HG02943 (cell line): ENCODE measurements around the gene ANKMY1.
A peak's percentile ranks its signal among the peaks of the same experiment; 100 is the strongest.

Experiments
- ATAC-seq: cut with Tn5 transposase; IDR thresholded peaks from one replicate; pipeline ENCODE4 v1.9.1; 2021; ENCODE audit warnings: mild to moderate bottlenecking, low read depth, moderate library complexity; ENCODE audit not compliant: unreplicated experiment

Gene ANKMY1

DNA sequence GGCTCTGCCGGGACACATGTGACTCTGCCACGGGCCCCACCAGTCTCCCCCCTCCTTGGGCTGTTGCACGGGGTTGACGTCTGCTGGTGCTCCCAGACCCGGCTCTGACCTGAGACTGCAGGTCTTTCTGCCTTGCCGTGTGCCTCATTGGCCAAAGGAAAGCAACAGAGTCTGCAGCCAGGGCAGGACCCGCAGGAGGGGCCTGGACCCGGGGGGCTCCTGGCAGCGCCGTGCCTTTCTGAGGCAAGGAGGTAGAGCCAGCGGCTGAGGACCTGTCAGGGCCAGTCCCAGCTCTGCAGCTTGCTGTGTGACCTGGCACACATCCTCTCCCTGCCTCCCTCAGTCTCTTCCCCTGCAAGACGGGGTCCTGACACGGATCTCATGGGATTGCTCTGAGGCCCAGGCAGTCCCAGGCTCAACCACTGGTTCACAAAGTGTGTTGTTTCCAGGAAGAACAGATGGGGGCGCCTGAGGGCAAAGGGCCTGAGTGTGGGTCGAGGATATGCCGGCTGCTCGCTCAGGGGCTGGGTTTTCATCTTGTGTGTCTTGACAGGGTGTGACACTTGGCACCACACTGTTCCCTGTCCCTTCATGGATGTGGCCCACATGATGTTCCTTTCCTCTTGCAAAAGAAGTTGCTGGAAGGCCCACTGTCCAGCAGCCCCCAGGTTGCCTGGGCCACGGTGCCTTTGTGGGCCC, 37.7 kb upstream of the ANKMY1 start:
- ATAC-seq, result no peak

DNA sequence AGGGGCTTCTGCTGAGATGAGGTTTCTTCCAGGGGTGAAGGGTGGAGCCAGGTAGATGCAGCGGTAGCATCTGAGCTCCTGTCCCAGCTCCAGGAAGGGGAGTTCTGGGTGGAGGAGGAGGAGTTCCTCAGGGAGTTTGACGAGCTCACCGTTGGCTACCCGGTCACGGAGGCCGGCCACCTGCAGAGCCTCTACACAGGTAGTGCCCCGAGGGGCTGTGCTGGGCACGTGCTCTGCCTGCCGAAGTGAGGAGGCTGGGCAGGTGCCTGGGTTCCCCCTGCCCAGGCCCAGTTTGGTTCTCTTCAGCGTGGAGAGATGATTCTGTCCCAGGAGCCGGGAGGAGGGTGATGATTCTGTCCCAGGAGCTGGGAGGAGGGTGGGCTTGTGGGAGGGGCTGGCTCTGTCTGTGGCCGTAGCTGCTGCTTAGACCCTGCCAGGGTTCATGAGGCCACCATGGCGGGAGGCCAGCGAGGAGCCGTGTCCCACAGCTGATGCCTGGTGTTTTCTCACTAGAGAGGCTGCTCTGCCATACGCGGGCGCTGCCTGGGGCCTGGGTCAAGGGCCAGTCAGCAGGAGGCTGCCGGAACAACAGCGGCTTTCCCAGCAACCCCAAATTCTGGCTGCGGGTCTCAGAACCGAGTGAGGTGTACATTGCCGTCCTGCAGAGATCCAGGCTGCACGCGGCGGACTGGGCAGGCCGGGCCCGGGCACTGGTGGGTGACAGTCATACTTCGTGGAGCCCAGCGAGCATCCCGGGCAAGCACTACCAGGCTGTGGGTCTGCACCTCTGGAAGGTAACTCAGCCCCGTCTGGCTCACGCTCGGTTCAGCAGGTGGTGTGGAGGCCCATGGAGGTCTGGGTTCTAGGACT, 37.0 kb upstream of the ANKMY1 start:
- ATAC-seq, result no peak

DNA sequence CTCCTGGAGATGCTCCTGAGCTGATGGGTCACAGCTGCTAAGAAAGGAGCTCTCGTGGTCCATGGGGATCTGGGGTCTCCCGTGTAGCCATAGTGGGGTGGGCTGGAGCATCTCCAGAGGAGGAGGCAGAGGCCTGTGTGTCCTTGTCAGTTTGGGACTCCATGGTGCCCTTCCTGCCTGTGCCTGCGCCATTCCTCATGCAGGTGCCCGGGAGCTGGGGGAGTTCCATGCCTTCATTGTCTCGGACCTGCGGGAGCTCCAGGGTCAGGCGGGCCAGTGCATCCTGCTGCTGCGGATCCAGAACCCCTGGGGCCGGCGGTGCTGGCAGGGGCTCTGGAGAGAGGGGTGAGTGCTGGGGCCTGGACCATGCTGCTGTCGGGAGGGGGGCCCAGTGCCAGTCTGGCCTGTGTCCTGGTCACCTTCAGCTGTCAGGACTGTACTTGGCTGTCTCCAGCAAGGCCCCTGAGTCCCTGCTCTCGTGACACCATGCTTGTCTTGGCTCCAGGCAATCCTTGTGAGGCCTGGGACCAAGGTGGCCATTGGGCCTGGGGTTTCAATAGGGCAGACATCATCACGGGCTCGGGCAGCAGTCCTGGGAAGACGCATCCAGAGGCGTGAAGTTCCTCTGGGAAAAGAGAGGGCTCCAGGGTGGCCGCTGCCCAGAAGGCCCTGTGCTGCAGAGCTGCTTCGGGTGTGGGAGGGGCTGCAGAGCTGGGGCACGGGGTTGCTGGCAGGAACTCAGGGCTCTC, 36.1 kb upstream of the ANKMY1 start:
- no peak for ATAC-seq

DNA sequence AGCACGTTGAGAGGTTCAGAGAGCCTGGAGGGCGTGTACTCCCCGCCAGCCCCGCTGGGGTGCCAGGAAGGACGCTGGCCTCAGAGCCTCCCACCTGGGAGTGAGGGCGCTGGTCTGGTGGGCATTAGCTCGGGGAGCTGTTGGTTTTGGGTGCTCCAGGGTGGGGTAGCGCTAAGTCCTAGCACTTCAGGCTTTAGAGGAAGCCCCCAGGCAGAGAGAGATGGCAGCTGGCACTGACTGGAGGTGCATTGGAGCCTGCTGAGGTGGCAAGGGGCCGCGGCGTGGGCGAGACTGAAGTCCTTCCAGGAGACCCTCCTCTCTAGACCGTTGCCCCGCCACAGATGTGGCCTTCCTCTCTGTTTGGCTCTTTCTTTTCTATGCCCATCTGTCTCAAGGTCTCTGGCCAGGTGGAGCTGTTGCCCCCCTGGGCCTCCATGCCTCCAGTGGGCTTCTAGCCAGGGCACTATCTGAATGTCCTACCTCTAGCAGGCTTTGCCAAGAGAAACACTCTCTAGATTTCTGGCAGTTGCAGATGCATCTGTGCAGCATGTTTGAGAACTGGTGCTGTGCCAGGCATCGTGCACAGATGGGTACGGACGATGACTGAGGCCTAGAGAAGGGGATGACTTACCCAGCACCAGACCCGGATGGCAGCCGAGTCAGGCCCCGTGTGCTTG, 35.4 kb upstream of the ANKMY1 start:
- ATAC-seq, result no peak

DNA sequence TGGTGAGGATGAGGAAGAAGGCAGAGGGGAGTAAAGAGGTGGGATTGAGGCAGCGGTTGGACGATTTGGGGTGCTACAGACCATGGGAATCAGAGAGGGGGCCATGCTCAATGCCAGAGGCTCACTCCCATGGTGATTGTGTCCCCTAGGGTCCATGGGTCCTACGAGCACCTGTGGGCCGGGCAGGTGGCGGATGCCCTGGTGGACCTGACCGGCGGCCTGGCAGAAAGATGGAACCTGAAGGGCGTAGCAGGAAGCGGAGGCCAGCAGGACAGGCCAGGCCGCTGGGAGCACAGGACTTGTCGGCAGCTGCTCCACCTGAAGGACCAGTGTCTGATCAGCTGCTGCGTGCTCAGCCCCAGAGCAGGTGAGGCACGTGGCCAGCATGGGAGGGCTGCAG, 34.0 kb upstream of the ANKMY1 start:
- ATAC-seq, result no peak

DNA sequence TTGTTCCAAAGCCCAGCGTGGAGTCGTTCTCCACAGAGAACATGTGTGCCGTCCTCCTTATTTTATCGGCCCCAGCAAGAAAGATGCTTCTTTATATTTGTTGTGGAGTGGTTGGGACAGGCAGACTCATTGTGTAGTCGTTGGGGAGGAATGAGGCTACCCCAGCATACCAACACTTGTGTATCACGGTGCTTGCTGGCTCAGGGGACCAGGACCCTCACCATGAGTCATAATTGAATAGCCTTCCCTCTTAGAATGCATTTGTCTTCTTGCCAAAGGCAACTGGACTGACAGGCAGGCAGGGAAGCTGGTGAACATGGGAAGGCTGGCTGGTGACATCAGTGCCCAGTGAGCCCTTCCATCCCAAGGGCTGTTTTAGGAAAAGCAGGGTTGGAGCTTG, 33.4 kb upstream of the ANKMY1 start:
- ATAC-seq, result no peak

DNA sequence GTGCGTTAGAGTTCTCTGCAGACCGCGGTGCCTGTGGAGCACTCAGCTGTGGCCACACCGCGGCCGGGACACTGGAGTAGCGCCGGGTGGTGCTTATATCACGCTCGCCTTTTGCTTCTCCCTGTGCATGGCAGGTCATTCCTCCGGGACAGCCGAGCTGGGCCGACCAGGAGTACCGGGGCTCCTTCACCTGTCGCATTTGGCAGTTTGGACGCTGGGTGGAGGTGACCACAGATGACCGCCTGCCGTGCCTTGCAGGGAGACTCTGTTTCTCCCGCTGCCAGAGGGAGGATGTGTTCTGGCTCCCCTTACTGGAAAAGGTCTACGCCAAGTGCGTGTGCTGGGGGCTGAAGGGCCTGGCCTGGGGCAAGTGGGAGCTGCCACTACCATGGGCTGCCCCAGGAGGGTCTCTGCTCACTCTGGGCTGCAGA, 32.9 kb upstream of the ANKMY1 start:
- ATAC-seq, result no peak

DNA sequence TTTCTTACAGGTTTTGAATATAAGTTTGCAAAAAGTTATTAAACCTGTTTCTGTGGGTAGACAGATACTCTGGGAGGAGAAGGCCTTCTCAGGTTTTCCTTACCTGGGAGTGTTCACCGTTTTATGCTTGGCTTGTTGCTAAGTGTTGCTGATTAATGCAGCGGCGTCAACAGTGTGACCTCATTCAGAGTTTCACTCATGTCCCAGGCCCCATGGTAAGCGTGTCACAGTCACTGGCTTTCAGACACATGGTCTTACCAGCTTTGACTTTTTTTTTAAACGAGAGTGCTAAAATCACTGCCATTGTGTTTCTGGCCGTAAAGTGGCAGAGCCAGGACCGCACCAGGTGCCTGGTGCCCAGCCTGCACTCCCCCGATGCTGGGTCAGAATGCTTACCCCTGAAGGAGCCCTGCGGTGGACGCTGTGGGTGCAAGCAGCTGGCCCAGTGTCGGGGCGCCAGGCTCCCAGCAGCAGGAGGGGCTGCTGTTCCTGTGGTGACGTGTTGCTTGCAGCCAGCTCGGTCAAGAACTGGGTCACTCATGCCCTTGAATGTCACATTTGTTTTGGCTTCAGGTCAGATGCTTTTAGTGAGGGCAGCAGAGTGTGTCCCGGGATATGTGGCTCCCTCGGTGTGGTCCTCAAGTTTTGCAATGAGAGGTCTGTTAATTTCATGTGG, 32.2 kb upstream of the ANKMY1 start:
- ATAC-seq, result no peak

DNA sequence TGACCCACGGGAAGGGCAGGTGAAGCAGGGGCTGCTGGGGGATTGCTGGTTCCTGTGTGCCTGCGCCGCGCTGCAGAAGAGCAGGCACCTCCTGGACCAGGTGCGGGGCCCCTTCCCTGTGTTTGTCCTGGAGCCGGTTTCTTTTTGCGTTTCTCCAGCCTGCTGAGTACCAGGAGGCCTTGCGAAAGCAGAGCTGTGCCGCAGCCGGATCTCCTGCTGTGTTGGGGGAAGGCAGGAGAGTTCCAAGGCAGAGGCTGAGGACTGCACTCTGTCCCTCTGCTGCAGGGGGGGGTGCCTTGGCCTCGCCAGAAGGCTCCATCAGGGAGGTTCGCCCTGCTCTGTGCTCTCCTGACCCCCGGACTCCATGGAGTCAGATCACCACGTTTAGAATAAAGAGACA, 31.6 kb upstream of the ANKMY1 start:
- ATAC-seq, result no peak

DNA sequence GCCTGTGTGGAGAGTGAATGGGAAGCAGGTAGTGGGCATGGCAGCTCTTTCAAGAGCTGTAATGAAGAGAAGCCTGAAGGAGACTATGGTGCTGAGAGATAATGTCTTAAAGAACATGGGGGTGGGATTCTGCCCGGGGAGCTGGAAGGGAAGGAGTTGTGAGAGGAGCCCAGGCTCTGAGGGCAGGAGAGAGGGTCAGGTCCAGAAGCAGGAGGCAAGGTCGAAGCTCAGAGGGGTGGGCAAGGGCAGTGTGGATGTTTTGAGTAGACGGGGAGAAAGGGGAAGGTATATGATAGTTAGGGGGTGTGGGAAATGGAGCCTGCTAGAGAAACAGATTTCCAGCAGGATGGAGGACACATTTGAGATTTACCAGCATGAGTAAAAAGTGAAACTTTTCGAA, 30.9 kb upstream of the ANKMY1 start:
- ATAC-seq, result no peak

DNA sequence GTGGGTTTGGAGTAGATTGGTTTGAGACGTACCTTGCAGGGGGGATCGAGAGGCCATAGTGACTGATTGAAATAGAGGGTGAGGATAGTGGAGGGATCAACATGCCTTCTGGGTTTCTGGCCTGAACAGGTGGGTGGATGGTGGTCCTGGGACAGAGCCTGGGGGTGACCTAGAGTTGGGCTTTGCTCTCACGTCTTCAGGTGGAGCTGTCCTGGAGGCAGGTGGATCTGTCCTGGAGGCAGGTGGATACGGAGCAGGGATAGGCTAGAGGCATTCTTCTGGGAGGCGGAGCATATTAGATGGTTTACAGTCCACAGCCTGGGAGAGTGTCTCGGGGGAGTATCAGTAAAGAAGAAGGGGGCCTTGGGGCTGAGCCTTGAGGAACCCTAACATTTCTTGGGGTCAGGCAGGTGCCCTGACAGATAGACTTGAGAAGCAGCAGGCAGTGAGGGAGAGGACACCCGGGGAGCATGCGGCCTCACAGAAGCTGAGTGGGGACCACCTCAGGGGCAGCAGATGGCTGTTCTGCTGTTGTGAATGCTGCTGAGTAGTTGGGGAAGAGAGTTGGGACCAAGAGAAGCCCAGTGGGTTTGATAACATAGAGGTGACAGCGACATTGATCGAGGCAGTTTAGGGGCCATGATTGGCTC, 30.3 kb upstream of the ANKMY1 start:
- ATAC-seq, result no peak

DNA sequence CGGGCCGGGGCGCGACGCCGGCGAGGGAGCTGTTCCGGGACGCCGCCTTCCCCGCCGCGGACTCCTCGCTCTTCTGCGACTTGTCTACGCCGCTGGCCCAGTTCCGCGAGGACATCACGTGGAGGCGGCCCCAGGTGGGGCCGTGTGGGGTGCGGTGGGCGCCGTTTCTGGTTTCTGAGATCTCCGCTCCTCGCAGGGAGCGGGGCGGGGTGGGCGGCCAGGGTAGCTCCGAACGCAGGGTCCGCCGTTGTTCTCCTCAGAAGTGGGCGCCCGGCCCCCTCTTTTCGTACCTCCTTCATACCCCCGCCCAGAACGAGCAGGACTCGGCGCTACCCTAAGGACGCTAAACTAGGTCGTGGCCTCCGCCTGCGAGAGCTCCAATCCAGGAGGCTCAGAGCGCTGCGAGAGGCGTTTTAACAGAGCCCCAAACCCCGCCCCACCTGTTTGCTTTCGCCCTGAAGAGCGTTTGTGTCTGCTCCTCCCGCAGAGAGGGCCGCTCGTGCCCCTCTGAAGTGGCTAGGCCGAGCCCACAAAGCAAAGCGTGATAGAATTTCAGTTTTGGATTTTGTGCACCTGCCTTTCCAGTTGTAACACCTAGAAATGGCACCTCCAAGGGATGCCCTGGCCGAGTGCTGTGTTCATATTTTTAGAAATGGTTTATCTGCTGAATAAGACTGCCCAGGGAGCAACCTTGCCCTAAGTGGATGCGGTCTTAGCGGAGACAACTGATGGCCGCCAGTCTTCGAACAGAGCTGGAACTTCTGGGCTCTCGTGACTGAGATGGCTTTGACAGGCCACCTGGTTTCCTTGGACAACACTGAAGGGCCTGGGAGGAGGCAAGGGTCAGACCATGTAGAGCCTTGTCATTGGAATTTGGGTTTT, 29.4 kb upstream of the ANKMY1 start:
- ATAC-seq, result no peak

DNA sequence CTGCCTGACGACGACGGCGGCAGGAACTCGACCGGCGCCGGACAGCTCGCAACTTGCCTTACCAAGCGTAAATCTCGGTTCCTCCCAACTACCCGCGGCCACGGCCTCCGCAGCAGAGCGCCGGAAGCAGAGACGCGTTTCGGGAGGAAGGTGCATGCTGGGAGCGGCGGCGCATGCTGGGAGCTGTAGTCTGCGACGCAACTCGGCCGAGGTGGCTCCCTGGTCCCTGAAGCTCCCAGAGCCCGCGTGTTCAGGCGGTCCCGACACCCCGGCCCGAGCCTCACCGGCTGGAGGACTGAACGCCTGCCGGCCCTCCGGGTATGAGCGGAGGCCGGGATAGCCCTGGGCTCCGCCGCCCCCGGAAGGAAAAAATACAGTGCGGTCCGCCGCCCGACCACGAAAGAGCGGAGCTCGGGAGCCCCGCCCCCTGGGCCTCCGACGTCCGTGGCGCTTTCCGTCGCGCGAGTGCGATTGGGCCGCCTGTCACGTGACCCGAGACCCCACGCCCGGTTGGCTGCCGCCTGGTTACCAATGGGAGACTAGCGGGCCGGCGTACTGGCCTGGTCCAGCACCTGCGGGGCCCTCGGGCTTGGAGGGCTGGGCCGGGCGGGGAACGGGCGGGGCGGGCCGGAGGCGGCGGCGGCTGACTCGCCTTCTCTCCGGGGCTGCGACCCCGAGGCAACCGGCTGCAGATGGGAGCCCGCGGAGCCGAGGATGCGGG, 28.6 kb upstream of the ANKMY1 start, which contains the start of gene CAPN10:
CAPN10 (plus strand) TSS at position 537 of the 721 bp plus-strand sequence; CDS start at position 715, 178 bp downstream.
- peak; percentile 64 for ATAC-seq

DNA sequence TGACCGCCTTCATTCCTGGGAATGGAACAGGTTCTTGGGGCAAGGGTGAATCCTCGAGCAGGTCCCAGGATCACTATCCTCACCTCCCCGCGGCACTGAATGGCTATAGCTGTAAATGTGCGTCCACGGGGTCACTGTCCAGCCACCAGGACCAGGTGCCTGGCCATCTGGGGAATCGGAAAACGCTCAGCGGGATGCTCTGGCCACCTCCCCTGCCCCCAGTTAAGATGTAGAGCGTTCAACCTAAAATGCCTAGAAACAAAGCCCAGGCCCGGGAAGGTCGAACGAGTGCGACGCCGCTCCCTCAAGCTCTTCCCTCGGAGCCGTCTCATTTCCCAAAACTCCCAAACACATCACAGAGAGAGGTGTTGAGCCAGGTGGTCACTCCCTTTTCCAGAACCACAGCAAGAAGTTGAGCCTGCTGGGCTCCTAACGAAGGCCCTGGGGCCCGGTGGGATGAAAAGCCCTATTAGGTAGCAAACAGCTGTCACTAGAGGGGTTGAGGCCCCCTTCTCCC, 28.0 kb upstream of the ANKMY1 start:
- no peak for ATAC-seq

DNA sequence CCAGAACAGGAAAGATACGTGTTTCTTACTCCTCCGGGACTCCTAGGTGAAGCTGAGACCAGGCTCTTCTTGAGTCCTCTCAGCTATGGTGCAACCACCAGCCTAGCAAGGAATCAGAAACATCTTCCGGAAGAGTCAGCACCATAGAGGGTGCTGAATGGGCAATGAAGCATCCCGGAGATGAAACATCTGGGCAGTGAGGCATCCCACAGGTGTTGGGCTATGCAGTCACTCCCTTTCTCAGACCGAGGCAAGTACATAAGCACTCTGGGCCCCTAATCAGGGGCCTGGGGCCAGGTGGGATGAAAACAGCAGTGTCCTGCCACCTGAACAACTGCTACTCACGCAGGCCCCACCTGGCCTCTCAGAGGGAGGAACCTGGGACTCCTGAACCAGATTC, 27.3 kb upstream of the ANKMY1 start:
- peak; percentile 19 for ATAC-seq

DNA sequence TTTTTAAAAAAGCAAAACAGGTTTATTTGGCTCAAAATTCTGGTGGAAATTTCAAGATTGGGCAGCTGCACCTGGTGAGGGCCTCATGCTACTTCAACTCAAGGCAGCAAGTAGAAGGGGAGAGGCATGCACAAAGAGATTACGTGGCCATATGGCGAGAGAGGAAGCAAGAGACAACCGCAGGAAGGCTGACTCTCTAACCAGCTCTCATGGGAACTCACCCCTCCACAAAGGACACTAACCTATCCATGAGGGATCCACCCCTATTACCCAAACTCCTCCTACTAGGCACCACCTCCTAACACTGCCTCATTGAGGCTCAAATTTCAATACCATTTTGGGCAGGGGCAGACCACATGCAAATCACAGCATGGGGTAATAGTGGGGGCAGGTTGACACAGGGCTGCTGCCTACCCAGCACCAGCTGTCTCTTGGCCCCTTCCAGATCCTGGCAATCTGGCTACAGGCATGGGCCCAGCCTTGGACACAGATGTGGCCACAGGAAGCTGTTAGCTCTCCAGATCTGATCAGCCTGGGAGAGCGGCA, 26.8 kb upstream of the ANKMY1 start:
- peak; percentile 51 for ATAC-seq

DNA sequence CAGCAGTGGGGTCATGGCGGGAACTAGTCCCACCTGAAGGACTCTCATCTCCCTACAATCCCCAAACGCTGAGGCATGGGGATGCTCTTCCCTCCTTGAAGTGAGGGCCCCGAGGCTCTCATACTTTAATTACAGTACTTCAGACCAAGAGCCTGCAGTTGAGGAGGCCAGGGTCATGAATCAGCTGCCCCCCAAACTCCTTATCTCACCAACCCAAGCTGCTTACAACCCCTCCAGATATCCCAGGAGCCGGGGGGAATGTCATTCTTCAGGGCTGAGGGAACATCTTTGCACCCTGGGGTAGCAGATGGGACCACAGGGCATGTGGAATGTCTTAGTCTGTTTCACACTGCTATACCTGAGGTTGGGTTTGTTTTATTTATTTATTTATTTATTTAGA, 26.0 kb upstream of the ANKMY1 start:
- ATAC-seq, result no peak
